Measurements from ENCODE around the gene NAA80.

Gene NAA80

DNA sequence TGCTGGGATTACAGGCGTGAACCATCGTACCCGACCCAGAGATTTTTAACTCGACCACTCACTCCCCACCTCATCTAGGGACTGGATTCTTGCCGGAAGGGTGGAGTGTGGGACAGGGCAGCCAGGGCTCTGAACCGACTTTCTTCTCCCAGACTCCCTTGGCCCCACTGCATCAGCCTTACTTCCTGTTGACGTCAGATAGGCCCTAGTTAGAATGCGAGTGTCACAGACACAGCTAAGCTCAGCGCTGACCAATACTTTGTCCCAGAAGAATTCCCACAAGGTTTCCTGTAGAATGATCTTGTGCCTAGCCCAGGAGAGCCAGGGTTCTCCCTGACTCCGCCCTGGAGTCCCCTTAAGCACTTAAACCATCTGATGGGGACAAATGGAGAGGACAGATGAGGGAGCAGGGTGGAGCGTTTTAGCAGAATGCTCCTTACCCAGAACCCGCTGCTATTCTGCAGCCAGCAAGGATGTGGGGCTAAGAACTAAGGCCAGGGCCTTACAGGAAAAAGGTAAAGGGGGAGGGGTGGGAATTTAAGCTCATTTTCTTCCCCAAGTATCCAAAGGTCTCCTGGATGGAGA is 34.6 kb upstream of the NAA80 start:
- Histone ChIP-seq H3K27ac (replicated peaks; ENCODE audit: low read length) (no peak overlapping the region), H3K18ac (ENCODE audit: low read length) (no peak overlapping the region), H2AK5ac (ENCODE audit: low read depth, low read length) (no peak overlapping the region), H4K91ac (ENCODE audit: low read depth, low read length, poor library complexity) (no peak overlapping the region), H3K9ac (ENCODE audit: low read depth, low read length, poor library complexity) (no peak overlapping the region), H3K79me1 (ENCODE audit: low read depth, low read length) (peaks cover 10% of the 10 kb centered on the region), H3K4me3 (ENCODE audit: low read length in 2 of 2) (no peak overlapping the region), H4K8ac (ENCODE audit: low read depth, low read length) (no peak overlapping the region), H3K4me1 (ENCODE audit: control insufficient read depth in 2 of 2, insufficient read depth in 1 of 2, low read depth in 1 of 2, low read length in 2 of 2) (peaks cover 10 to 14% of the 10 kb centered on the region in 2 donors), H3K4ac (ENCODE audit: low read length) (no peak overlapping the region), H3K23ac (ENCODE audit: low read depth, low read length, poor library complexity) (no peak overlapping the region), H3K27me3 (ENCODE audit: control insufficient read depth in 3 of 3, insufficient read depth in 3 of 3, low read depth in 1 of 3, low read length in 3 of 3) (peaks cover 0 to 5% (median 2%) of the 10 kb centered on the region in 3 experiments), H2BK5ac (ENCODE audit: low read length) (no peak overlapping the region), H2BK120ac (ENCODE audit: low read depth, low read length) (no peak overlapping the region), H3K9me3 (replicated peaks in 1 of 2; ENCODE audit: control insufficient read depth in 2 of 2, insufficient read depth in 1 of 2, low read depth in 1 of 2, low read length in 2 of 2) (no peaks in the 10 kb centered on the region), H2BK12ac (ENCODE audit: low read length) (no peak overlapping the region), H3K14ac (ENCODE audit: low read length) (no peak overlapping the region), H3K4me2 (ENCODE audit: insufficient read depth, low read length, poor library complexity, severe bottlenecking) (no peak overlapping the region), H2AFZ (ENCODE audit: low read length) (no peak overlapping the region), H3K36me3 (replicated peaks in 1 of 2; ENCODE audit: control insufficient read depth in 2 of 2, insufficient read depth in 2 of 2, low read length in 2 of 2) (peaks cover 36 to 62% of the 10 kb centered on the region in 2 donors), H2BK15ac (ENCODE audit: low read length) (no peak overlapping the region)
- WGBS, 2 donors (ENCODE audit: extremely low coverage in 2 of 2, insufficient read length in 2 of 2, insufficient replicate concordance in 1 of 2), result no CpG with 5 or more reads among the region's 12 CpGs
- DNase-seq (ENCODE audit: low spot score), result no peak

DNA sequence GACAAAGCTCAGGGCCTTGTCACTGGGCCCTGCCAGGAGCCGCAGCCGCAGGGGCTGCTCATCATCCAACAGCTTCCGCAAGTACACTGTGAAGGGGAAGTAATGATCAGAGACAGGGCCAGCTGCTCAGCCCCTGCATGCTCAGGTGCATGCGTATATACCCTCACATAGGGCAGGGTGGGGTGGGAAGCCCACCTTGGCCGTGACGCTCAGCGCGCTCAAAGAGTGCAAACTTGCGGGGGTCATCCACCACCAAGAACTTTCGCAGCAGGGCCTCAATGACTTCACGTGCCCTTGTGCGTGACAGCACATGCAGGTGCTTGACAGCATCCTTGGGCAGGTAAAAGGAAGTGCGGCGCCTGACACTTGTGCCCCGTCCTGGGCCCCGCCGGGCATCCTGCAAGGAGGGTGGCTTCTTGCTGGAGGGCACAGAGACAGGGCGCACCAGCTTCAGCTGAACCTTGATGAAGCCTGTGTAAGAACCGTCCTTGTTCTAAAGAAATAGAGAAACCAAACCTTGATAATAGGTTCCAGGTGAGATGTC is 32.2 kb upstream of the NAA80 start:
- no peak overlapping the region for H4K91ac ChIP-seq (ENCODE audit: low read depth, low read length, poor library complexity)
- peaks cover 9 to 14% of the 10 kb centered on the region in 2 donors for H3K4me1 ChIP-seq (ENCODE audit: control insufficient read depth in 2 of 2, insufficient read depth in 1 of 2, low read depth in 1 of 2, low read length in 2 of 2)
- no peak overlapping the region for H2BK15ac ChIP-seq (ENCODE audit: low read length)
- H3K36me3 ChIP-seq (replicated peaks in 1 of 2; ENCODE audit: control insufficient read depth in 2 of 2, insufficient read depth in 2 of 2, low read length in 2 of 2), result peaks cover 36 to 66% of the 10 kb centered on the region in 2 donors
- H2BK120ac ChIP-seq (ENCODE audit: low read depth, low read length), result no peak overlapping the region
- H2BK5ac ChIP-seq (ENCODE audit: low read length), result no peak overlapping the region
- no peaks in the 10 kb centered on the region for H3K27me3 ChIP-seq (ENCODE audit: control insufficient read depth in 3 of 3, insufficient read depth in 3 of 3, low read depth in 1 of 3, low read length in 3 of 3)
- no peak overlapping the region for H2AFZ ChIP-seq (ENCODE audit: low read length)
- no peak overlapping the region for H3K9ac ChIP-seq (ENCODE audit: low read depth, low read length, poor library complexity)
- H3K9me3 ChIP-seq (replicated peaks in 1 of 2; ENCODE audit: control insufficient read depth in 2 of 2, insufficient read depth in 1 of 2, low read depth in 1 of 2, low read length in 2 of 2), result no peaks in the 10 kb centered on the region
- no peak overlapping the region for H3K4me2 ChIP-seq (ENCODE audit: insufficient read depth, low read length, poor library complexity, severe bottlenecking)
- H3K4me3 ChIP-seq (ENCODE audit: low read length in 2 of 2), result no peak overlapping the region
- no peak overlapping the region for H2AK5ac ChIP-seq (ENCODE audit: low read depth, low read length)
- H3K79me1 ChIP-seq (ENCODE audit: low read depth, low read length), result peaks cover 14% of the 10 kb centered on the region
- H3K23ac ChIP-seq (ENCODE audit: low read depth, low read length, poor library complexity), result no peak overlapping the region
- no peak overlapping the region for H4K8ac ChIP-seq (ENCODE audit: low read depth, low read length)
- no peak overlapping the region for H3K27ac ChIP-seq (replicated peaks; ENCODE audit: low read length)
- H3K4ac ChIP-seq (ENCODE audit: low read length), result no peak overlapping the region
- H2BK12ac ChIP-seq (ENCODE audit: low read length), result no peak overlapping the region
- no peak overlapping the region for H3K18ac ChIP-seq (ENCODE audit: low read length)
- no peak overlapping the region for H3K14ac ChIP-seq (ENCODE audit: low read length)
- no CpG with 5 or more reads among the region's 19 CpGs for WGBS, 2 donors (ENCODE audit: extremely low coverage in 2 of 2, insufficient read length in 2 of 2, insufficient replicate concordance in 1 of 2)
- DNase-seq (ENCODE audit: low spot score), result no peak

DNA sequence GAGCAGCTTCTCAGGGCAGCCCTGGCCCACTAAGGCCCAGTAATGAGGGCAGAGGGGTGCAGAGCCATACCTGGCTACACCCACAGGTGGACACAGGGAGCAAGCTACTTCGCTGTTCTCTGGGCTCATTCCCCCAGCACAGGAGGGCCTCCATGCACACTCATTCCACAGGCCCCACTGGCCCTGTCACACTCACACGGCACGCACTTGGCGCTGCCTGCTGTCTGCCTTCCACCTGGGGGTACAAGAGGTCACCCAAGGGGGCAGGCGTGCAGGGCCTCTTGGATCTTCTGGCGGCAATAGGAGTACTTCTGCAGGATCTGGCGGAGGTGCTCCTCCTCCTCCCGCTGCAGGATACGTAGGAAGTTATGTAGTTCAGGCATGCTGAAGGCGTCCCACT is 31.1 kb upstream of the NAA80 start:
- WGBS, 2 donors (ENCODE audit: extremely low coverage in 2 of 2, insufficient read length in 2 of 2, insufficient replicate concordance in 1 of 2), result no CpG with 5 or more reads among the region's 10 CpGs
- Histone ChIP-seq H3K23ac (ENCODE audit: low read depth, low read length, poor library complexity) (no peak overlapping the region), H2BK5ac (ENCODE audit: low read length) (no peak overlapping the region), H4K91ac (ENCODE audit: low read depth, low read length, poor library complexity) (no peak overlapping the region), H3K4me3 (ENCODE audit: low read length in 2 of 2) (peak overlapping the region in 1 of 2 donors; percentile 28), H3K79me1 (ENCODE audit: low read depth, low read length) (peaks cover 10% of the 10 kb centered on the region), H3K36me3 (replicated peaks in 1 of 2; ENCODE audit: control insufficient read depth in 2 of 2, insufficient read depth in 2 of 2, low read length in 2 of 2) (peaks cover 40 to 70% of the 10 kb centered on the region in 2 donors), H3K4me1 (ENCODE audit: control insufficient read depth in 2 of 2, insufficient read depth in 1 of 2, low read depth in 1 of 2, low read length in 2 of 2) (peaks cover 3 to 6% of the 10 kb centered on the region in 2 donors), H3K4me2 (ENCODE audit: insufficient read depth, low read length, poor library complexity, severe bottlenecking) (no peak overlapping the region), H2BK15ac (ENCODE audit: low read length) (no peak overlapping the region), H2BK12ac (ENCODE audit: low read length) (no peak overlapping the region), H2AFZ (ENCODE audit: low read length) (no peak overlapping the region), H2AK5ac (ENCODE audit: low read depth, low read length) (no peak overlapping the region), H3K9ac (ENCODE audit: low read depth, low read length, poor library complexity) (no peak overlapping the region), H3K27ac (replicated peaks; ENCODE audit: low read length) (no peak overlapping the region), H3K9me3 (replicated peaks in 1 of 2; ENCODE audit: control insufficient read depth in 2 of 2, insufficient read depth in 1 of 2, low read depth in 1 of 2, low read length in 2 of 2) (no peaks in the 10 kb centered on the region), H3K18ac (ENCODE audit: low read length) (no peak overlapping the region), H3K27me3 (ENCODE audit: control insufficient read depth in 3 of 3, insufficient read depth in 3 of 3, low read depth in 1 of 3, low read length in 3 of 3) (no peaks in the 10 kb centered on the region), H3K4ac (ENCODE audit: low read length) (no peak overlapping the region), H4K8ac (ENCODE audit: low read depth, low read length) (peak overlapping the region; percentile 70), H2BK120ac (ENCODE audit: low read depth, low read length) (no peak overlapping the region), H3K14ac (ENCODE audit: low read length) (no peak overlapping the region)
- DNase-seq (ENCODE audit: low spot score), result no peak

DNA sequence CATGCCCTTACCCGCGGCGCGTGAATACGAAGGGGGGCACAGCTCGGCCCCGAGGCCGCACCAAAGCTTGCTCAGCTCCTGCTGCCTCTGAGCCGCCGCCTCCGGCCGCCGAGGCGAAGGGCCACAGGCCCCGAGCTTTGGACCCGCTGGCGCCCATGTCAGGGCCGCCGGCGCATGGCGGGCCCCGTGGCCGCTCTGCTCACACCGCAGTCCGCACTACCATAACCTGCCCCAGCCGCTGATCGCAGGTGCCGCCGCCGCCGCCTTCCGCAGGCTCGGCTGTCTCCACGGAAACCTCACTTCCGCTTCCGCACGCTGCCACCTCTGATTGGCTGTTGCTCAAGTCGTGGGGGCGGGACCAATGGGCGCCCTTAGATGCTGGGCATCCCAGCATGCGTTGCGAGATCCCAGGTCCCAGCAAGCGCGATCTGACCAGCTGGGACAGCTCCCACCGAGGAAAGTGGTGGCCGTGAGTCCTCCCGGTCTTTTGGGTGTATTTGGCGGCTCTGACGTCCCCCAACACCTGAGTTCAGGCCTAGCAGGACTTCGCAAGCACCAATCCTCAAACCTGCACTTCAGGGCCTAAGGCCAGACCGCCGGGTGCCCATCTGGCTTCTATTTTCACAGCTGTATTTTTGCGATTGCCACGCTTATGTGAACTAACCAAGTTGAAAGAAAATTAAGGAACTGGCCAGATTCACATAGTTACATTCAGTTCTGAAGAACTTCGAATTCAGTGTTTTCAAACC is 28.9 kb upstream of the NAA80 start, which contains the start of gene TUSC2:
TSS of gene TUSC2 (minus strand) at position 281 of the 749 bp plus-strand sequence. CDS start at position 157, 124 bp downstream.
- H3K9ac ChIP-seq (ENCODE audit: low read depth, low read length, poor library complexity), result peak within 1 kb of the TSS; percentile 96
- H4K8ac ChIP-seq (ENCODE audit: low read depth, low read length), result no peak within 1 kb of the TSS
- peak within 1 kb of the TSS; percentile 53 for H3K4ac ChIP-seq (ENCODE audit: low read length)
- H2BK120ac ChIP-seq (ENCODE audit: low read depth, low read length), result no peak within 1 kb of the TSS
- no peaks in the 10 kb centered on the region for H3K27me3 ChIP-seq (ENCODE audit: control insufficient read depth in 3 of 3, insufficient read depth in 3 of 3, low read depth in 1 of 3, low read length in 3 of 3)
- H3K9me3 ChIP-seq (replicated peaks in 1 of 2; ENCODE audit: control insufficient read depth in 2 of 2, insufficient read depth in 1 of 2, low read depth in 1 of 2, low read length in 2 of 2), result no peaks in the 10 kb centered on the region
- peak within 1 kb of the TSS; percentile 26 for H2BK5ac ChIP-seq (ENCODE audit: low read length)
- no peak within 1 kb of the TSS for H3K14ac ChIP-seq (ENCODE audit: low read length)
- no CpG with 5 or more reads among the region's 55 CpGs for WGBS, 2 donors (ENCODE audit: extremely low coverage in 2 of 2, insufficient read length in 2 of 2, insufficient replicate concordance in 1 of 2)
- peak within 1 kb of the TSS; percentile 73 for H3K18ac ChIP-seq (ENCODE audit: low read length)
- peak within 1 kb of the TSS; percentile 27 for H3K27ac ChIP-seq (replicated peaks; ENCODE audit: low read length)
- H2AFZ ChIP-seq (ENCODE audit: low read length), result peak within 1 kb of the TSS; percentile 74
- peak within 1 kb of the TSS; percentile 94 for H3K4me2 ChIP-seq (ENCODE audit: insufficient read depth, low read length, poor library complexity, severe bottlenecking)
- peaks cover 43 to 69% of the 10 kb centered on the region in 2 donors for H3K36me3 ChIP-seq (replicated peaks in 1 of 2; ENCODE audit: control insufficient read depth in 2 of 2, insufficient read depth in 2 of 2, low read length in 2 of 2)
- DNase-seq (ENCODE audit: low spot score), result peak; percentile 93
- H4K91ac ChIP-seq (ENCODE audit: low read depth, low read length, poor library complexity), result no peak within 1 kb of the TSS
- H2BK15ac ChIP-seq (ENCODE audit: low read length), result no peak within 1 kb of the TSS
- no peak within 1 kb of the TSS for H2BK12ac ChIP-seq (ENCODE audit: low read length)
- peak within 1 kb of the TSS; percentile 74 to 98 for H3K4me3 ChIP-seq (ENCODE audit: low read length in 2 of 2)
- H2AK5ac ChIP-seq (ENCODE audit: low read depth, low read length), result peak within 1 kb of the TSS; percentile 67
- H3K4me1 ChIP-seq (ENCODE audit: control insufficient read depth in 2 of 2, insufficient read depth in 1 of 2, low read depth in 1 of 2, low read length in 2 of 2), result peaks cover 8 to 12% of the 10 kb centered on the region in 2 donors
- peak within 1 kb of the TSS; percentile 62 for H3K23ac ChIP-seq (ENCODE audit: low read depth, low read length, poor library complexity)
- H3K79me1 ChIP-seq (ENCODE audit: low read depth, low read length), result peaks cover 11% of the 10 kb centered on the region
